Sigmoid colon (tissue), 4 donors: ENCODE data around the gene RPTOR.

Source experiments
- CTCF ChIP-seq, 4 experiments: fragments of 450-650 bp in 3 of 4; fragments of 200-600 bp in 1 of 4; IDR thresholded peaks; one replicate each; pipeline ENCODE4 v1.5.1; 2016 to 2019; ENCODE audit warnings: antibody characterized with exemption in 4 of 4, mild to moderate bottlenecking in 3 of 4, moderate library complexity in 2 of 4
- EP300 ChIP-seq, 4 donors: sonication (generic); formaldehyde crosslinking; IDR thresholded peaks; one replicate each; pipeline ENCODE4 v1.6.1; 2017; ENCODE audit warnings: antibody characterized with exemption in 4 of 4
- POLR2A ChIP-seq, 2 donors: fragments of 450-650 bp; IDR thresholded peaks; one replicate each; pipeline ENCODE4 v1.6.1; 2016; ENCODE audit warnings: antibody characterized with exemption in 2 of 2, mild to moderate bottlenecking in 2 of 2, moderate library complexity in 2 of 2
- POLR2AphosphoS5 ChIP-seq, 4 donors: sonication (generic); formaldehyde crosslinking; IDR thresholded peaks; one replicate each; pipeline ENCODE4 v1.6.1; 2017; ENCODE audit warnings: antibody characterized with exemption in 4 of 4

GRCh38 chr17:80687839-80688238 is 143.2 kb downstream of the RPTOR start:
- TF ChIP-seq CTCF (IDR thresholded peaks at IDR 0.05) = no peak
- TF ChIP-seq POLR2A (IDR thresholded peaks at IDR 0.05) = no peak
- no peak for TF ChIP-seq POLR2AphosphoS5 (IDR thresholded peaks at IDR 0.05)
- TF ChIP-seq EP300 (IDR thresholded peaks at IDR 0.05) = no peak
